ENCODE data around the gene DDOST.
"Not testable (repeated sequence)": the region's sequence is repeated elsewhere in the genome, so short reads cannot be mapped to it uniquely, and the experiment has no call there.

Gene DDOST

DNA sequence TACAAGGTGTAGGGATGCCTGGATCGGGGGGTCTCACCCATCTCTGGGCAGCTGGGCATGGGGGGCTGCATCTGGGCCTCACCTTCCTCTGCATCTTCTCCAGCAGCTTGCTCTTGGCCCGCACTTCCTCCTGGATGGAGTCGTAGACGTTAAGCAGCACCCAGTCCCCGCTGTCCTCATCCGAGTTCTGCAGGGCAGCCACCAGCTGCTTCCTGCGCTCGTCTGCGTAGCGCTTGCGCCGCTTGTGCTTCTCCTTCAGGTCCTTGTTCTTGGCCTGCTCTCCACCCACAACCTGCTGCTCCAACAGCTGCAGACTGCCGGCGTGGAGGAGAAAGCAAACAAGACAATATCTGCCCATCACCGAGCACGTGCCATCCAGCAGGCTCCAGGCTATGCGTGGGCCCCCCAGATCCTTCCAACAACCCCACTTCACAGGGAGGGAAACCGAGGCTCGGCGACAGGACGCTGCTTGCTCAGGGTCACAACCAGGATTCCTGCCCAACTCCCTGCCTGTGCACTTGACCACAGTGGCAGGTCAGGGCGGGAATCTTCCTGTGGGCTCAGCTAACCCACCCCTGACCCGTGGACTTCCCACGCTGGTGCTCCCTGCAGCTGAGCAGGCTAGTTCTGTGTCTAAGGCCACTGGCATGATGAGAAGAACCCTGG lies 21.5 kb upstream of the DDOST start:
- DNase-seq (no peak), ATAC-seq (no peak)
- Mint-ChIP-seq H3K9me3 (peaks cover 8% of the 10 kb centered on the region), H3K4me1 (peaks cover 11% of the 10 kb centered on the region), H3K4me3 (no peak overlapping the region), H3K27ac (no peak overlapping the region), H3K36me3 (ENCODE audit: low read depth) (peaks cover 3% of the 10 kb centered on the region), H3K27me3 (peaks cover 9% of the 10 kb centered on the region)

GRCh38 chr1:20681999-20682398 lies 20.8 kb upstream of the DDOST start:
- no peak overlapping the region for H3K4me3 Mint-ChIP-seq
- peaks cover 11% of the 10 kb centered on the region for H3K4me1 Mint-ChIP-seq
- no peak for DNase-seq
- peaks cover 9% of the 10 kb centered on the region for H3K9me3 Mint-ChIP-seq
- peaks cover 4% of the 10 kb centered on the region for H3K36me3 Mint-ChIP-seq (ENCODE audit: low read depth)
- ATAC-seq: no peak
- no peak overlapping the region for H3K27ac Mint-ChIP-seq
- H3K27me3 Mint-ChIP-seq: peaks cover 10% of the 10 kb centered on the region

DNA sequence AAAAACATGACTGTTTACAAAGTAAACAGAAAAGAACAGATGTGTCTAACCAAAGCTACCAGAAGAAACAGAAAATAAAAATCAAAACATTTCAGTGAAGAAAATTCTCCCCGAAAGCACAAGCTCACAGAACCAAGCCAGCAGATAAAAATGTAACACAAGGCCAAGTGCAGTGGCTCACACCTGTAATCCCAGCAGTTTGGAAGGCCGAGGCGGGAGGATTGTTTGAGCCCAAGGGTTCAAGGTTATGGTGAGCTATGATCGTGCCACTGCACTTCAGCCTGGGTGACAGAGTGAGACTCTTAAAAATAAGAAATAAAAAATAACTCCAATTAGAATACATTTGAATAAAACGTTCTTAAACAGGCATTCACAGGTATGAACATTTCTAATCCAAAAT lies 19.1 kb upstream of the DDOST start:
- DNase-seq (no peak), ATAC-seq (no peak)
- Mint-ChIP-seq H3K9me3 (peaks cover 9% of the 10 kb centered on the region), H3K4me3 (no peak overlapping the region), H3K36me3 (ENCODE audit: low read depth) (peaks cover 4% of the 10 kb centered on the region), H3K27me3 (peaks cover 18% of the 10 kb centered on the region), H3K27ac (no peak overlapping the region), H3K4me1 (peaks cover 11% of the 10 kb centered on the region)

DNA sequence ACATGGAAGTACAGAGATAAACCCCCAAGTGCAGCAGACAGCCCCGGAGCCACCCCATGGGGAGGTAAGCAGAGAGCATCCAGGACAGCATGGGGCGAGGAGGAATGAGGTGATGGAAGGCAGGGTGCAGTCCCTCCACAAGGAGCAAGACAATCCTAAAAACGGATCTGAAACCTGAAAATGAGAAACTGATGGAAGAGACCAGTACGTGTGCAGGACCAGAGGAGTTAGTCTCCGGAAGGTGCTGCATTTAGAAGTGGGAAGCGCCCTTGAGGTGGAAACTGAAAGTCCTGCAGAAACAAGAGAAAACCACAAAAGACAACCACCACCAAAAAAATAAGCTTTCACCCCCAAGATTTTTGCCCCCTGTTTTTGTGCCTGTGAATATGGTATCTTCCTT lies 17.4 kb upstream of the DDOST start:
- no peak overlapping the region for H3K27ac Mint-ChIP-seq
- H3K4me1 Mint-ChIP-seq: peaks cover 11% of the 10 kb centered on the region
- DNase-seq (no peak), ATAC-seq (no peak)
- H3K9me3 Mint-ChIP-seq: peaks cover 9% of the 10 kb centered on the region
- no peak overlapping the region for H3K4me3 Mint-ChIP-seq
- peaks cover 4% of the 10 kb centered on the region for H3K36me3 Mint-ChIP-seq (ENCODE audit: low read depth)
- H3K27me3 Mint-ChIP-seq: peaks cover 18% of the 10 kb centered on the region

DNA sequence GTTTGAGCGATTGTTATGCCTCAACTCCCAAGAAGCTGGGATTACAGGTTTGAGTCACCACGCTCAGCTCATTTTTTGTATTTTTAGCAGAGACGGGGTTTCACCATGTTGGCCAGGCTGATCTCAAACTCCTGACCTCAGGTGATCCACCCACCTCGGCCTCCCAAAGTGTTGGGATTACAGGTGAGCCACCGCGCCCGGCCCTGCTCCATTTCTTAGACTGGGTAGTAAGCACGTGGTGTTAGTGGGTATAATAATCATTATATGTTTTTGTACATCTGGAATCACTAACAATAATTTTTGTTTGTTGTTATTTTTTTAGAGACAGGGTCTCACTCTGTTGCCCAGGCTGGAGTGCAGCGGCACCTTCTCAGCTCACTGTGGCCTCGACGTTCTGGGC lies 12.5 kb upstream of the DDOST start:
- H3K9me3 Mint-ChIP-seq; H3K4me3 Mint-ChIP-seq; H3K36me3 Mint-ChIP-seq (ENCODE audit: low read depth); H3K27ac Mint-ChIP-seq; DNase-seq; ATAC-seq; H3K4me1 Mint-ChIP-seq: not testable (repeated sequence)
- peaks cover 11% of the 10 kb centered on the region for H3K27me3 Mint-ChIP-seq

DNA sequence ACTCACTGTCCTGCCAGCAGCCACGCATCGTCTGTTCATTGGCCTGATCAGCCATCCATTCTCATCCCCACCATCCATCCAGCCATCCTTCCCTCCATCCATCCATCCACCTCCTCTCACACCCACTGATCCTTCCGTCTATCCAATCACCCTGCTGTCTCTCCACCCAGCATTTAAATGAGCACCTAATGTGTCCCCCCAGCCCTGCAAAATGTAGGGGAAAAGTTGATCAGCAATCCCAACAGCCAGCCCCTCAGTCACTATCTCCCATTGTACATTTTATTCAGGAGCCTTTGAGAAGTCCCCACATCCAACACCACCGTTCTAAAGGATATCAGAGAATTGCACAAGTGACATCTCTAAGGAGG lies 11.1 kb upstream of the DDOST start:
- Mint-ChIP-seq H3K27ac (no peak overlapping the region), H3K36me3 (ENCODE audit: low read depth) (no peaks in the 10 kb centered on the region), H3K4me1 (no peaks in the 10 kb centered on the region), H3K27me3 (peaks cover 9% of the 10 kb centered on the region), H3K9me3 (no peaks in the 10 kb centered on the region), H3K4me3 (no peak overlapping the region)
- DNase-seq (no peak), ATAC-seq (no peak)

- no peaks in the 10 kb centered on the region for H3K36me3 Mint-ChIP-seq (ENCODE audit: low read depth)
- peaks cover 5% of the 10 kb centered on the region for H3K27me3 Mint-ChIP-seq
- H3K4me1 Mint-ChIP-seq: peaks cover 3% of the 10 kb centered on the region
- DNase-seq (no peak), ATAC-seq (no peak)
- H3K4me3 Mint-ChIP-seq: no peak overlapping the region
- no peaks in the 10 kb centered on the region for H3K9me3 Mint-ChIP-seq
- no peak overlapping the region for H3K27ac Mint-ChIP-seq
These were observed 9.8 kb upstream of the DDOST start for GRCh38 chr1:20670936-20671335.

DNA sequence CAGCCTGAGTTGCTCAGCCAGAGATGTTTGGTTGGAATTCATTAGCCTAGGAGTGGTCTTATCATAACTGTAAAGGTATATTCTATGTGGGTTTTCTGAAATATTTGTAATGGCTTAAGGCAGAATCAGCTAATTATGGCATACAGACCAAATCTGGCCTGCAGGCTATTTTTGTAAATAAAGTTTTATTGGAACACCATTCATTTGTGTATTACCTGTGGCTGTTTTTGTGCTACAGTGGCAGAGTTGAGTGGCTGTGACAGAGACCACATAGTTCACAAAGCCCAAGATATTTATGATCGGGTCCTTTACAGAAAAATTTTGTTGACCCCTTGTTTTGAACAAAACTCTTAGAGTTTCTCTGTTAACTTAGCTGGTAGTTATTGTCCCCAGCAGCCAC lies 7.4 kb upstream of the DDOST start:
- Mint-ChIP-seq H3K27me3 (no peaks in the 10 kb centered on the region), H3K9me3 (no peaks in the 10 kb centered on the region), H3K36me3 (ENCODE audit: low read depth) (no peaks in the 10 kb centered on the region), H3K27ac (no peak overlapping the region), H3K4me1 (peaks cover 3% of the 10 kb centered on the region), H3K4me3 (no peak overlapping the region)
- no peak for DNase-seq
- ATAC-seq: no peak

DNA sequence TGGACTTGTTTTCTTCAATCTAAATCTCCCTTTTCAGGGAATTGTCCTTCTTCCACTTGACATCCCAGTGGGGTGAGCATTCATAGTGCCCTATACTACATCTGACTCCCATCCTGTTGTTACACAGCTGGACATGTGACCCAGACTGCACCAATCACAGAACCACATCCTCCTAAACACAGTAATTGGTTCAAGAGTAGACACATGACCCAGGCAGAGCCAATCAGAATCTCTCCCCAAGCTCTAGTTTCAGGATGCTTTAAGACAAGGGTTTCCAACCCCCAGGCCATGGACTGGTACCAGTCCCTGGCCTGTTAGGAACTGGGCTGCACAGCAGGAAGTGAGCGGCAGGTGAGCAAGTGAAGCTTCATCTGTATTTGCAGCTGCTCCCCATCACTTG lies 5.6 kb upstream of the DDOST start:
- Mint-ChIP-seq H3K27ac (no peak overlapping the region), H3K9me3 (no peaks in the 10 kb centered on the region), H3K27me3 (no peaks in the 10 kb centered on the region), H3K4me1 (peaks cover 11% of the 10 kb centered on the region), H3K4me3 (no peak overlapping the region), H3K36me3 (ENCODE audit: low read depth) (no peaks in the 10 kb centered on the region)
- DNase-seq (no peak), ATAC-seq (peak; percentile 78)

GRCh38 chr1:20666146-20666545 lies 5.0 kb upstream of the DDOST start:
- Mint-ChIP-seq H3K9me3 (no peaks in the 10 kb centered on the region), H3K27ac (no peak overlapping the region), H3K36me3 (ENCODE audit: low read depth) (peaks cover 1% of the 10 kb centered on the region), H3K27me3 (no peaks in the 10 kb centered on the region), H3K4me1 (peaks cover 14% of the 10 kb centered on the region), H3K4me3 (no peak overlapping the region)
- no peak for ATAC-seq
- no peak for DNase-seq

DNA sequence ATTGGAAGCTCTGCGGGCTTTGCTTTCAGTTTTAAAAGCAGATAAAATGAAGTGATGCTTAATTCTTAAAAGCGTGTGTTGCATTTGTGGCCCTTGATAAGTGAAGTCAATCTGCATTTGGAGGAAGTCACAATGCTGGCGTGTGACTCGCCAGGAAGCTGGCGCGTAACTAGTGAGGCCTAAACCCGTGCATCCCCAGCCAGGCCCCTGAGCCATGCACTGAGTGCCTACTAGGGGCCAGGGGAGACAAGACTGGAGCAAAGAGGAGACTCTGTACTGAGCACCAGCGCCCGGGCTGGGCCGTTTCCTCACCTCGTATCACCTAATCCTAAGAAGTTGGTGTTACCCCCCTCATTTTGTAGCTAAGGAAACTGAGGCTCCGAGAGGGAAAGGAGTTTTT lies 4.6 kb upstream of the DDOST start:
- Mint-ChIP-seq H3K9me3 (no peaks in the 10 kb centered on the region), H3K4me1 (peaks cover 14% of the 10 kb centered on the region), H3K27ac (no peak overlapping the region), H3K36me3 (ENCODE audit: low read depth) (peaks cover 3% of the 10 kb centered on the region), H3K27me3 (no peaks in the 10 kb centered on the region), H3K4me3 (no peak overlapping the region)
- no peak for ATAC-seq
- no peak for DNase-seq

DNA sequence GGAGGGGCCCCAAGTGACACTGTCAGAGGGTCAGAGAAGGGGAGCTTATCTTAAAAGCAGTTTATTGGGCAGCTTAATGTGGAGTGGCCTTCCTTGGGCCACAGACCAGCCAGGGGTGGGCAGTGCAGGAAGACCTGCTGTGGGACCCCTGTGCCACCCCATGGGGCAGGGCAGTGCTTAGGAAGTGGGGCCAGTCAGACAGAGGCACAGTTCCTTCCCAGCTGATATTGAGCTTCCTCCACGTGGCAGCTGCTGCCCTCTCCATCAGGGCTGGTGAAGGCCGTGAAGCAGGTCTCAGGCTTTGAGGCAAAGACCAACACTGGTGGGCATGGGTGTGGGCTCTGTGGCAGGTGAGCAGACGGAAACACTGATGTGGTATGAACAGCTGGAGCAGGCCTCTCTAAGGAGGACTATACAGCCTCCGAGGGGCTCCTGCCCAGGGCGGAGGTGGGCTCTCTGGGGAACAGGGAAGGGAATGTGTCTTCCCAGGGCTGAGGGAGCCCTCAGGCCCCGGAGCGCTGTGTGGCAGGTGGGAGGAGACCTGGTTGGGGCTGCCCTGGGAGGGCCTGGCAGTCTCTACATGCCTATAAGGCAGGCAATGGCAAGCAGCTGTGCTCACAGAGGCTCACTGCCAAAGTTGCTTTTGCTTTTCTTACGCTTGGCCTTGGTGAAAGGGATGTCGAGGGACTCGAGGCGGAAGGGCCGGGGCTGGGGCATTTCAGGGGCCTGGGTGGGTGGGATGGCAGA lies 3.0 kb upstream of the DDOST start:
- peak overlapping the region; percentile 18 for H3K27ac Mint-ChIP-seq
- H3K9me3 Mint-ChIP-seq: no peaks in the 10 kb centered on the region
- H3K4me1 Mint-ChIP-seq: peaks cover 29% of the 10 kb centered on the region
- H3K4me3 Mint-ChIP-seq: no peak overlapping the region
- H3K27me3 Mint-ChIP-seq: no peaks in the 10 kb centered on the region
- DNase-seq (no peak), ATAC-seq (no peak)
- peaks cover 11% of the 10 kb centered on the region for H3K36me3 Mint-ChIP-seq (ENCODE audit: low read depth)

DNA sequence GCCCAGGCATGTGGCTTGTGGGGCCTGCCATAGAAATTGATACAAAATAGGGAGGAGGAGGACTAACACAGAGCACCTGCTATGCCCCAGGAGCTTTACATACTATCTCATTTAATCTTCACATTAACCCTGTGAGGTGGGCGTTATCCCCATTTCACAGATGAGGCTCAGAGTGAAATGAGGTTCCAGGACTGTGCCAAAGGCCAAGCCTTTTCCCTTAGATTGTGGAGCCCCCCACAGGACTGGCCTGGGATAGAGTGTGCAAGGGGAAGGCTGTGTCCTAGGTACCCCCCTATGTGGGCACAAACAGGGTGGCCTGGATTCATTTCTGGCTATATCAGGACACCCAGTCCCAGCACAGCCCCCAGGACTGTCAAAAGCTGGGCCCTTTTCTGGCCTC lies 2.2 kb upstream of the DDOST start:
- Mint-ChIP-seq H3K27ac (no peak overlapping the region), H3K4me3 (no peak overlapping the region), H3K36me3 (ENCODE audit: low read depth) (peaks cover 18% of the 10 kb centered on the region), H3K9me3 (no peaks in the 10 kb centered on the region), H3K27me3 (no peaks in the 10 kb centered on the region), H3K4me1 (peaks cover 37% of the 10 kb centered on the region)
- DNase-seq (no peak), ATAC-seq (no peak)

GRCh38 chr1:20662110-20662475 lies 924 bp upstream of the DDOST start:
- H3K36me3 Mint-ChIP-seq (ENCODE audit: low read depth): peaks cover 28% of the 10 kb centered on the region
- no peaks in the 10 kb centered on the region for H3K27me3 Mint-ChIP-seq
- ATAC-seq (no peak), DNase-seq (no peak)
- peaks cover 45% of the 10 kb centered on the region for H3K4me1 Mint-ChIP-seq
- peak overlapping the region; percentile 97 for H3K27ac Mint-ChIP-seq
- H3K9me3 Mint-ChIP-seq: no peaks in the 10 kb centered on the region
- H3K4me3 Mint-ChIP-seq: peak overlapping the region; percentile 94

GRCh38 chr1:20660847-20661206 lies 342 bp downstream of the DDOST start:
- Mint-ChIP-seq H3K27ac (peak overlapping the region; percentile 97), H3K36me3 (ENCODE audit: low read depth) (peaks cover 40% of the 10 kb centered on the region), H3K27me3 (no peaks in the 10 kb centered on the region), H3K9me3 (no peaks in the 10 kb centered on the region), H3K4me1 (peaks cover 44% of the 10 kb centered on the region), H3K4me3 (peak overlapping the region; percentile 94)
- ATAC-seq: no peak
- peak; percentile 20 for DNase-seq
